ENCODE data around the gene CAMP. TPM values are rescaled to one million over a fixed set of nuclear protein-coding genes. Genes with fewer than 3 reads are reported as not detected.
"Not testable (repeated sequence)": the region's sequence is repeated elsewhere in the genome, so short reads cannot be mapped to it uniquely, and the experiment has no call there.

Gene CAMP
- polyA plus RNA-seq, 12 donors = 0.40 to 3.5 (median 0.50) TPM; not detected in 3

- not testable (repeated sequence) for DNase-seq
Observed at GRCh38 chr3:48210534-48210933, 12.8 kb upstream of the CAMP start.

- DNase-seq = not testable (repeated sequence)
Observed at GRCh38 chr3:48211776-48212175, 11.5 kb upstream of the CAMP start.

- DNase-seq = no peak
Observed at GRCh38 chr3:48214225-48214624, 9.1 kb upstream of the CAMP start.

- DNase-seq = no peak
Observed at GRCh38 chr3:48215019-48215418, 8.3 kb upstream of the CAMP start.

GRCh38 chr3:48215466-48215865 is 7.8 kb upstream of the CAMP start:
- DNase-seq = peak; percentile 65

DNA sequence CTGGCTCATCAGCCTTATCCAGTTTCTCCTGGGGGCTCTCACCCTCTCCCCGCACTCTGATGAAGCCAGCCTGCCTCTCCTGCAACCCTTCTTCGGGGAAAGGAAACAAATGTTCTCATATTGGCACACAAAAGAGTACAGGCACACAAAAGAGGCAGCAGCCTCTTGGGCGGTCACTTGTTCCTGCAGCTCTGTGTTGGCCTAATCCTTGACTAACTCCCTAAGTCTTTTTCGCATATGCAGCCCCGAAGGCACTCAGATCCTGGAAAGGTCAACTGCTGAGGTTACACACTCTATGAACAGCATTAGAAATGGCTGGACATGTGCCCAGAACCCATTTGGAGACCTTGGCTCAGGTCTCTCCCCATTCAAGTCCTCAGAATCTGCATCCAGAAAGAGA is 7.4 kb upstream of the CAMP start:
- DNase-seq = no peak

- DNase-seq = no peak
Observed at GRCh38 chr3:48217449-48217848, 5.8 kb upstream of the CAMP start.

- DNase-seq = no peak
Observed at GRCh38 chr3:48218537-48218936, 4.8 kb upstream of the CAMP start.

DNA sequence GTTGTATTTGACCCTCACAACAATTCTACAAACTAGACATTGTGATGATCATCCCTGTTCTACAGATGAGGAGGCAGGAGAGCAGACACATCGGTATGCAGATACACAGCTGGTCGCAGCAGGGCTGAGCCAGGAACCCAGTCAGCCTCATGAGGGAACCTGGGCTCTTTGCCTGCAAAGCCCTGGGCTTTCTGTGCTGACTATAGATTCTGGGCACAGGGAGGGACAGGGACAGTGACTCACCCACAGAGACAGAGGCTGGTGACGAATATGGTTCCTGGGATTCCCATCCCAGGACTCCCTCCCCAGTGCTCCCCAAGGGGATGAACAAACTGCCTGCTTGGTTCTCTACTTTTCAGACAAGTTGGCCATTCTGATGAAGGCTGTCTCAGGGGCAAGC is 3.8 kb upstream of the CAMP start:
- DNase-seq = no peak

- no peak for DNase-seq
Observed at GRCh38 chr3:48220746-48221145, 2.5 kb upstream of the CAMP start.

GRCh38 chr3:48225587-48225986 is 2.3 kb downstream of the CAMP start:
- DNase-seq = no peak

DNA sequence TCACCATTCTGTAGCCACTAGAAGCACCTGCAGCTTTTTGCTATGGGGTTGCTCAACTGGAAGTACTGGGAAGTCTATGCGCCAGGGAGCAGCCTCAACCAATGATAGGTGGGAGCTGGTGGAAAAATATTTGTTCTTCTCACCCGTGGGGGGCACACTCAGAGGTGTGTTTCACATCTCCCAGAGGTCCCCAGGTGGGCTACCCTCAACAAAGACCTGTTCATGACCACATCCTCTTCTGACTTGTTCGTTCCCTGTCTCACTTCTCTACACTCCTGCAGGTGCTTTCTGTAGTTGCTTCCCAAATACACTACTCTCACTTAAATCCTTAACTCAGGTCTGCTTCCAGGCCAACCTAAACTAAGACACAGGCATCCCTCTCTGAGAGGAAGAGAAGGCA is 3.6 kb downstream of the CAMP start:
- no peak for DNase-seq

DNA sequence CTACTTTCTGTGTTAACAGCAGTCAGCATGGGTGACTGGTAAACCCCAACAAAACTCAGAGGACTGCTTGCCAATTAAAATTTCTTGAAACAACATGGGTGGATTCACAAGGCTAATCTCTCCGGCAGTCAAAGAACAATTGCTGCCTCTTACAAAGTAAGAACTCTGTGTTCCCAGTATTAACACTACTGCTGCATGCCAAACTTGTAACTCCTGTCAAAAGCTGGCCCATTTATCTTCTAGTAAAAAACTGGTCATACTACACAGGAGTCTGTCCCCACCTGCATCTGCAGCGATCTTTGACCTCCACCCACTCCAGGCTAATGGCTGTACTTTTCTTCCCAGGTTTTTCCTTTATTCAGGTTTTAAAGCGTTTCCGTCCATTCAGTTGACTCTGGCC is 8.9 kb downstream of the CAMP start:
- DNase-seq = no peak

- no peak for DNase-seq
Observed at GRCh38 chr3:48232734-48233133, 9.4 kb downstream of the CAMP start.

- no peak for DNase-seq
Observed at GRCh38 chr3:48233542-48233941, 10.2 kb downstream of the CAMP start.

GRCh38 chr3:48236531-48236930 is 13.2 kb downstream of the CAMP start:
- no peak for DNase-seq

- no peak for DNase-seq
Observed at GRCh38 chr3:48238531-48239085, 15.3 kb downstream of the CAMP start.

DNA sequence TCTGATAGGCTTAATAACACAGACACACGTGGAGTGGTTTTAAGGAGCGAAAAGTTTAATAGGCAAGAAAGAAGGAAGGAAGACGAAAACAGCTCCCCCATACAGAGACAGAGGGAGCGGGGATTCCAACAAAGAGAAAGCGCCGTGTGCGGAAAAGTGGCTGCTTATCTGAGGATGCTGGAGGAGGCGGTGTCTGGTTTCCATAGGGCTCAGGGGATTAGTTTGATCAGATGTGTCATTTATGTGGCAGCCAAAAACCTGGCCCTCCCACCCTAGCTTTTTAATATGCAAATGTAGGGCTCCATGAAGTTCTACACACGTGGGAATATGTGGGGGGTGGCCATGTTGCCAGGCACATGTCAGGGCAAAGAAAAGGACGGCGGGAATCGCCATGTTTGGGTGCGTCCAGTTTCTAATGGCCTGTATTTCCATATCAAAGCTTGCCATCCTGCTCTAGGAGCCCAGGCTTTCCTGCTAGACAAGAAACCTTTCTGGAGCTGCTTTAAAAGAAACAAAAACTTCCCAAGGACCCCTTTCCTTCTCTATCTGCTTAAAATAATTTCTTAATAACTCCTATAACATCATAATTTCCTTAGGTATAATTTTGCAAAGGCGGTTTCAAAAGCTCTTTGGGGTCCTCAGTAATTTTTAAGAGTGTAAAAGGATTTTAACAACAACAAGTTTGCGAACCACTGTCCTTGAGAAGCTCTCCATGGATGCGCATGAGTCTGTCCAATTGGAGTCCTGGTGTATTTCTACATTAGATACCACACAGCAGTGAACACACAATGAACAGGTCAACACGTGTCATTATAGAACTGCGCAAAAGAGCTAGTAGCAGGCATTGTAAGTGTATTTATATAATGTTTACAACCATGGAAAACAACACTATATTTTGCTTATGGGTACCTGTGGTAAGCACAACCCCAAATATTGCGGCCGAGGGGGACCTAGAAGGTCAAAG is 17.0 kb downstream of the CAMP start:
- no peak for DNase-seq

- no peak for DNase-seq
Observed at GRCh38 chr3:48241796-48242455, 18.6 kb downstream of the CAMP start.

DNA sequence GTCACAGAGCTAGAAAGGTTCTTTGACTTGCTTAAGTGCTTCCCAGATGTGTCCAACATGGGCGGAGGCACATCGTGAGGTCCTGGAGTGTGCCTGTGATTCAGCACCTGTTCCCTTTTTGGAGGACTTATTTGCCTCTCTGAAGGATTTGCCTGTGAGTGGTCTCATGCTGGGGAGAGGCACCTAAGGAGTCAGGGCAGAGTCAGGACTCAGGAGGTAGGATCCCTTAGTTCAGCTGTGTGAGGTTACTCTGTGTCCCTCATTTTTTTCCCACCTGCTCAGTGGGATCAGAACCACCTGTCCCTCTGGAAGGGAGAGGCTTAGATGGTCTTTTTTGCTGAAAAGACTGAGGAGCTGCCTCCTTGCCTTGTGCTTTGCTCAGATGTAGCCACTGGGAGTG is 20.6 kb downstream of the CAMP start:
- no peak for DNase-seq

- DNase-seq = no peak
Observed at GRCh38 chr3:48244461-48244860, 21.2 kb downstream of the CAMP start.

DNA sequence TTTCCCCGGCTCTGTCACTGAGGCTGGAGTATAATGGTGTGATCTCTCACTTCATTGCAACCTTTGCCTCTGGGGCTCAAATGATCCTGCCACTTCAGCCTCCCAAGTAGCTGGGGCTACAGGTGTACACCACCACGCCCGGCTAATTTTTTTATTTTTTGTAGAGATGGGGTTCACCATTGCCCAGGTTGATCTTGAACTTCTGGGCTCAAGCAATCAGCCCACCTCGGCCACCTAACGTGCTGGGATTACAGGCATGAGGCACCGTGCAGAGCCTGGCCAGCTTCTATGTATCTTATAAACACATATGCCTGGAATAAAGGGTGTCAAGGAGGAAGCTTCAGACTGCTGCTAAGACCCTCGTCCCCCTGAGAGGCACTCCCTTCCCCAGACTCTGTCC is 21.8 kb downstream of the CAMP start:
- no peak for DNase-seq

GRCh38 chr3:48247401-48247811 is 24.1 kb downstream of the CAMP start:
- no peak for DNase-seq

Measured in muscle of arm (tissue), 12 donors.